Measurements from ENCODE around the gene MAP6.

DNA sequence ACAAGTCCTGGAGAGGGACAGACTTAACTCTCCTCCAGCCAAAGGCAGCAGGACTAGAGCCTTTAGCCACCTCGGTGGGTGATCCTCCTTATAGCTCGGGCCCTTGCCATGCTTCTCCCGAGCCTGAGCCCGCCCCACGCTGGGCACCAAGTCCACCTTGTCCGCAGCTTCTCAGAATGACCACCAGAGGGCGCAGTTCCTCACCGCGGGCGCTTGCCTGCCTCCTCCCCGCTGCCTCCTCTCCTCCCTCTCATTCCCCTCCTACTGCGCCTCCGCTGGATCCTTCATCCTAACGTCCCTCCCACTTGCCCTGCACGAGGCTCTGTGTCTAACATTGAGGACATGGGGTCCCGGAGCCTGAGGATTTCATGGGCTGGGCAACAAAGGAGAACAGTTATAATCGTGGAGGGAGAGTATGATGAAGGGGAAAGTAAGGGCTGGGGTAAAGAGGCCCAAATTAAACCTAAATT, 37.5 kb upstream of the MAP6 start:
- TF ChIP-seq SIN3A (IDR thresholded peaks at IDR 0.05; ENCODE audit: low read depth, low read length) = no peak
- TF ChIP-seq YY1 (IDR thresholded peaks at IDR 0.05; ENCODE audit: low read depth, low read length) = 0 out of 2 replicates have a peak, but pooled peaks have one; percentile 48
- TF ChIP-seq, protein P1, sequence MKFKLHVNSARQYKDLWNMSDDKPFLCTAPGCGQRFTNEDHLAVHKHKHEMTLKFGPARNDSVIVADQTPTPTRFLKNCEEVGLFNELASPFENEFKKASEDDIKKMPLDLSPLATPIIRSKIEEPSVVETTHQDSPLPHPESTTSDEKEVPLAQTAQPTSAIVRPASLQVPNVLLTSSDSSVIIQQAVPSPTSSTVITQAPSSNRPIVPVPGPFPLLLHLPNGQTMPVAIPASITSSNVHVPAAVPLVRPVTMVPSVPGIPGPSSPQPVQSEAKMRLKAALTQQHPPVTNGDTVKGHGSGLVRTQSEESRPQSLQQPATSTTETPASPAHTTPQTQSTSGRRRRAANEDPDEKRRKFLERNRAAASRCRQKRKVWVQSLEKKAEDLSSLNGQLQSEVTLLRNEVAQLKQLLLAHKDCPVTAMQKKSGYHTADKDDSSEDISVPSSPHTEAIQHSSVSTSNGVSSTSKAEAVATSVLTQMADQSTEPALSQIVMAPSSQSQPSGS (IDR thresholded peaks at IDR 0.05; ENCODE audit: low read length) = no peak
- TF ChIP-seq, protein P2, sequence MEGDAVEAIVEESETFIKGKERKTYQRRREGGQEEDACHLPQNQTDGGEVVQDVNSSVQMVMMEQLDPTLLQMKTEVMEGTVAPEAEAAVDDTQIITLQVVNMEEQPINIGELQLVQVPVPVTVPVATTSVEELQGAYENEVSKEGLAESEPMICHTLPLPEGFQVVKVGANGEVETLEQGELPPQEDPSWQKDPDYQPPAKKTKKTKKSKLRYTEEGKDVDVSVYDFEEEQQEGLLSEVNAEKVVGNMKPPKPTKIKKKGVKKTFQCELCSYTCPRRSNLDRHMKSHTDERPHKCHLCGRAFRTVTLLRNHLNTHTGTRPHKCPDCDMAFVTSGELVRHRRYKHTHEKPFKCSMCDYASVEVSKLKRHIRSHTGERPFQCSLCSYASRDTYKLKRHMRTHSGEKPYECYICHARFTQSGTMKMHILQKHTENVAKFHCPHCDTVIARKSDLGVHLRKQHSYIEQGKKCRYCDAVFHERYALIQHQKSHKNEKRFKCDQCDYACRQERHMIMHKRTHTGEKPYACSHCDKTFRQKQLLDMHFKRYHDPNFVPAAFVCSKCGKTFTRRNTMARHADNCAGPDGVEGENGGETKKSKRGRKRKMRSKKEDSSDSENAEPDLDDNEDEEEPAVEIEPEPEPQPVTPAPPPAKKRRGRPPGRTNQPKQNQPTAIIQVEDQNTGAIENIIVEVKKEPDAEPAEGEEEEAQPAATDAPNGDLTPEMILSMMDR (IDR thresholded peaks at IDR 0.05 in 2 of 3, conservative IDR thresholded peaks at IDR 0.05 in 1 of 3; ENCODE audit: control insufficient read depth in 2 of 3, extremely low read depth in 1 of 3, insufficient read depth in 1 of 3, low read depth in 3 of 3, low read length in 3 of 3) = peak; percentile 84 to 96 (median 94)
- TF ChIP-seq EZH2 (IDR thresholded peaks at IDR 0.05; ENCODE audit: borderline replicate concordance, control insufficient read depth, low read depth, low read length) = no peak
- TF ChIP-seq, protein P3, sequence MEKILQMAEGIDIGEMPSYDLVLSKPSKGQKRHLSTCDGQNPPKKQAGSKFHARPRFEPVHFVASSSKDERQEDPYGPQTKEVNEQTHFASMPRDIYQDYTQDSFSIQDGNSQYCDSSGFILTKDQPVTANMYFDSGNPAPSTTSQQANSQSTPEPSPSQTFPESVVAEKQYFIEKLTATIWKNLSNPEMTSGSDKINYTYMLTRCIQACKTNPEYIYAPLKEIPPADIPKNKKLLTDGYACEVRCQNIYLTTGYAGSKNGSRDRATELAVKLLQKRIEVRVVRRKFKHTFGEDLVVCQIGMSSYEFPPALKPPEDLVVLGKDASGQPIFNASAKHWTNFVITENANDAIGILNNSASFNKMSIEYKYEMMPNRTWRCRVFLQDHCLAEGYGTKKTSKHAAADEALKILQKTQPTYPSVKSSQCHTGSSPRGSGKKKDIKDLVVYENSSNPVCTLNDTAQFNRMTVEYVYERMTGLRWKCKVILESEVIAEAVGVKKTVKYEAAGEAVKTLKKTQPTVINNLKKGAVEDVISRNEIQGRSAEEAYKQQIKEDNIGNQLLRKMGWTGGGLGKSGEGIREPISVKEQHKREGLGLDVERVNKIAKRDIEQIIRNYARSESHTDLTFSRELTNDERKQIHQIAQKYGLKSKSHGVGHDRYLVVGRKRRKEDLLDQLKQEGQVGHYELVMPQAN (conservative IDR thresholded peaks at IDR 0.05) = no peak
- 0 out of 3 replicates have a peak, but pooled peaks of 1 of the 2 experiments have one; percentile 12 for TF ChIP-seq EGR1 (IDR thresholded peaks at IDR 0.05; ENCODE audit: borderline replicate concordance in 1 of 2, low read depth in 2 of 2, low read length in 2 of 2)
- no peak for TF ChIP-seq POLR2AphosphoS5 (IDR thresholded peaks at IDR 0.05; ENCODE audit: low read length)
- TF ChIP-seq SPI1 (IDR thresholded peaks at IDR 0.05; ENCODE audit: borderline replicate concordance, insufficient read depth, low read depth, low read length) = no peak
- TF ChIP-seq, protein P4, sequence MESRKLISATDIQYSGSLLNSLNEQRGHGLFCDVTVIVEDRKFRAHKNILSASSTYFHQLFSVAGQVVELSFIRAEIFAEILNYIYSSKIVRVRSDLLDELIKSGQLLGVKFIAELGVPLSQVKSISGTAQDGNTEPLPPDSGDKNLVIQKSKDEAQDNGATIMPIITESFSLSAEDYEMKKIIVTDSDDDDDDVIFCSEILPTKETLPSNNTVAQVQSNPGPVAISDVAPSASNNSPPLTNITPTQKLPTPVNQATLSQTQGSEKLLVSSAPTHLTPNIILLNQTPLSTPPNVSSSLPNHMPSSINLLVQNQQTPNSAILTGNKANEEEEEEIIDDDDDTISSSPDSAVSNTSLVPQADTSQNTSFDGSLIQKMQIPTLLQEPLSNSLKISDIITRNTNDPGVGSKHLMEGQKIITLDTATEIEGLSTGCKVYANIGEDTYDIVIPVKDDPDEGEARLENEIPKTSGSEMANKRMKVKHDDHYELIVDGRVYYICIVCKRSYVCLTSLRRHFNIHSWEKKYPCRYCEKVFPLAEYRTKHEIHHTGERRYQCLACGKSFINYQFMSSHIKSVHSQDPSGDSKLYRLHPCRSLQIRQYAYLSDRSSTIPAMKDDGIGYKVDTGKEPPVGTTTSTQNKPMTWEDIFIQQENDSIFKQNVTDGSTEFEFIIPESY (IDR thresholded peaks at IDR 0.05) = no peak
- TF ChIP-seq CREM (IDR thresholded peaks at IDR 0.05; ENCODE audit: low read depth) = no peak
- TF ChIP-seq, protein P5, sequence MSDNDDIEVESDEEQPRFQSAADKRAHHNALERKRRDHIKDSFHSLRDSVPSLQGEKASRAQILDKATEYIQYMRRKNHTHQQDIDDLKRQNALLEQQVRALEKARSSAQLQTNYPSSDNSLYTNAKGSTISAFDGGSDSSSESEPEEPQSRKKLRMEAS (IDR thresholded peaks at IDR 0.05; ENCODE audit: low read depth, low read length) = no peak
- TF ChIP-seq, protein P6, sequence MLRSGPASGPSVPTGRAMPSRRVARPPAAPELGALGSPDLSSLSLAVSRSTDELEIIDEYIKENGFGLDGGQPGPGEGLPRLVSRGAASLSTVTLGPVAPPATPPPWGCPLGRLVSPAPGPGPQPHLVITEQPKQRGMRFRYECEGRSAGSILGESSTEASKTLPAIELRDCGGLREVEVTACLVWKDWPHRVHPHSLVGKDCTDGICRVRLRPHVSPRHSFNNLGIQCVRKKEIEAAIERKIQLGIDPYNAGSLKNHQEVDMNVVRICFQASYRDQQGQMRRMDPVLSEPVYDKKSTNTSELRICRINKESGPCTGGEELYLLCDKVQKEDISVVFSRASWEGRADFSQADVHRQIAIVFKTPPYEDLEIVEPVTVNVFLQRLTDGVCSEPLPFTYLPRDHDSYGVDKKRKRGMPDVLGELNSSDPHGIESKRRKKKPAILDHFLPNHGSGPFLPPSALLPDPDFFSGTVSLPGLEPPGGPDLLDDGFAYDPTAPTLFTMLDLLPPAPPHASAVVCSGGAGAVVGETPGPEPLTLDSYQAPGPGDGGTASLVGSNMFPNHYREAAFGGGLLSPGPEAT (IDR thresholded peaks at IDR 0.05; ENCODE audit: low read depth) = no peak

All from GM12878 (cell line).